GM19193 (cell line): Measurements from ENCODE around the gene FOXL3.

Source experiments
- POLR2A ChIP-seq: IDR thresholded peaks from 4 replicates; pipeline ENCODE4 v1.6.1; 2011; ENCODE audit not compliant: insufficient read depth, insufficient read length; ENCODE audit errors: extremely low read depth

FOXL3 gene

GRCh38 chr7:303425-303824 is 13.5 kb downstream of the FOXL3 start:
- no peak for TF ChIP-seq POLR2A

GRCh38 chr7:303884-304573 is 14.1 kb downstream of the FOXL3 start:
- TF ChIP-seq POLR2A = no peak

GRCh38 chr7:304574-305409 is 14.8 kb downstream of the FOXL3 start:
- TF ChIP-seq POLR2A = no peak

GRCh38 chr7:305410-306151 is 15.6 kb downstream of the FOXL3 start:
- no peak for TF ChIP-seq POLR2A

- TF ChIP-seq POLR2A = no peak
These were observed 18.0 kb downstream of the FOXL3 start for GRCh38 chr7:307970-308369.

- TF ChIP-seq POLR2A = no peak
These were observed 19.7 kb downstream of the FOXL3 start for GRCh38 chr7:309586-310228.

GRCh38 chr7:311131-311680 is 21.2 kb downstream of the FOXL3 start:
- TF ChIP-seq POLR2A = no peak

GRCh38 chr7:311796-312195 is 21.8 kb downstream of the FOXL3 start:
- no peak for TF ChIP-seq POLR2A

- no peak for TF ChIP-seq POLR2A
These were observed 22.5 kb downstream of the FOXL3 start for GRCh38 chr7:312424-312823.

GRCh38 chr7:314853-315252 is 24.9 kb downstream of the FOXL3 start:
- TF ChIP-seq POLR2A = no peak

- no peak for TF ChIP-seq POLR2A
These were observed 25.7 kb downstream of the FOXL3 start for GRCh38 chr7:315516-316265.

- TF ChIP-seq POLR2A = no peak
These were observed 27.9 kb downstream of the FOXL3 start for GRCh38 chr7:317643-318405.

- no peak for TF ChIP-seq POLR2A
These were observed 28.5 kb downstream of the FOXL3 start for GRCh38 chr7:318476-318875.

- no peak for TF ChIP-seq POLR2A
These were observed 29.1 kb downstream of the FOXL3 start for GRCh38 chr7:318878-319661.
